ENCODE data around the gene PRDM8. TPM values are rescaled to one million over a fixed set of nuclear protein-coding genes. Genes with fewer than 3 reads are reported as not detected.

Gene PRDM8
- total and polyA plus RNA-seq, 2 experiments from 2014 or later: 1.7 to 4.4 TPM

DNA sequence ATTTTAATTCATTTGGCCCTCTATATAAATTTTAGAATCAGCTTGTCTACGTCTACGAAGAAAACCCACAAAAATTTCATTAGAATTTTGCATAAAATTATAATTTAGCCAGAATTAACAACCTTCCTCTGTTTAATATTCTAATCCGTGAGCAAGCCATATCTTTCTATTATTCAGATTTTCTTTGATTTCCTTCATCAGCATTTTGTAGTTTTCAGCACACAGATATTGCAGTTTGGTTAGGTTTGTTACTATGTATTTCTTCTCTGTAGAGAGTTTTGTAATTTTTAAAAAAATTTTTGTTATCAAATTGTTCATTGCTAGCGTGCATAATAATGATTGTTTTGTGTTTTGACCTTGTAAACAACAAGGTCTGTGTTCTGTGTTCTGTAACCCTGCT lies 34.9 kb upstream of the PRDM8 start:
- no peaks in the 10 kb centered on the region for H3K9me3 ChIP-seq (ENCODE audit: low read depth)
- no peak overlapping the region for H3K4me2 ChIP-seq (ENCODE audit: unreplicated experiment)
- DNase-seq: no peak
- no peaks in the 10 kb centered on the region for H3K27me3 ChIP-seq (replicated peaks; ENCODE audit: insufficient read depth)
- in situ Hi-C loops (cut with MboI): no loop called here
- H3K79me2 ChIP-seq (ENCODE audit: insufficient read depth): no peaks in the 10 kb centered on the region
- no peak overlapping the region for H2AFZ ChIP-seq
- no peaks in the 10 kb centered on the region for H3K36me3 ChIP-seq (ENCODE audit: low read depth)
- no peaks in the 10 kb centered on the region for H3F3A ChIP-seq (ENCODE audit: insufficient read depth)
- no peak overlapping the region for H3K4me3 ChIP-seq
- no peaks in the 10 kb centered on the region for H3K9me2 ChIP-seq (ENCODE audit: insufficient read depth)
- H3K27ac ChIP-seq: no peak overlapping the region
- H3K4me1 ChIP-seq (ENCODE audit: insufficient read depth): no peaks in the 10 kb centered on the region
- 55 to 64% methylated on average over 4 of the region's 4 CpGs for WGBS, 2 experiments (ENCODE audit: low coverage in 1 of 2, low lambda C conversion rate in 2 of 2, missing lambda C conversion rate in 2 of 2)
- TF ChIP-seq EZH2phosphoT487 (IDR thresholded peaks at IDR 0.05; ENCODE audit: insufficient read depth, low read depth) (no peak), EZH2 (IDR thresholded peaks at IDR 0.05; ENCODE audit: insufficient read depth, poor library complexity, severe bottlenecking) (no peak)
- H3K9ac ChIP-seq: no peak overlapping the region
- H4K20me1 ChIP-seq (ENCODE audit: insufficient read depth): no peaks in the 10 kb centered on the region

DNA sequence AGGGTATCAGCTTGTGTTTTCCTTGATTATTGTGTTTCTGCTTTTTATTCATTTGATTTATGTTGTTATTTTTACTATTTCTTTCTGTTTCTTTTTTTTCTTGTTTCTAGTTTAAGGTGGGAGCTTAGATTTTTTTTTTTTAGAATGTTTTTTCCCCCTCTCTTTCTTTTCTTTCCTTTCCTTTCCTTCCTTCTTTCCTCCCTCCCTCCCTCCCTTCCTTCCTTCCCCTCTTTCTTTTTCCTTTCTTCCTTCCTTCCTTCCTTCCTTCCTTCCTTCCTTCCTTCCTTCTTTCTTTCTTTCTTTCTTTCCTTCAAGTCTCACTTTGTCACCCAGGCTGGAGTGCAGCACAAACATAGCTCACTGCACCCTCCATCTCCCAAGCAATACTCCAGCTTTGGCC lies 31.4 kb upstream of the PRDM8 start:
- Histone ChIP-seq H3K9ac (no peak overlapping the region), H3K27ac (no peak overlapping the region), H3K9me3 (ENCODE audit: low read depth) (no peaks in the 10 kb centered on the region), H3F3A (ENCODE audit: insufficient read depth) (no peaks in the 10 kb centered on the region), H3K79me2 (ENCODE audit: insufficient read depth) (no peaks in the 10 kb centered on the region), H3K4me1 (ENCODE audit: insufficient read depth) (peaks cover 4% of the 10 kb centered on the region), H3K4me3 (no peak overlapping the region), H2AFZ (no peak overlapping the region), H3K27me3 (replicated peaks; ENCODE audit: insufficient read depth) (no peaks in the 10 kb centered on the region), H4K20me1 (ENCODE audit: insufficient read depth) (no peaks in the 10 kb centered on the region), H3K36me3 (ENCODE audit: low read depth) (no peaks in the 10 kb centered on the region), H3K9me2 (ENCODE audit: insufficient read depth) (no peaks in the 10 kb centered on the region), H3K4me2 (ENCODE audit: unreplicated experiment) (no peak overlapping the region)
- DNase-seq: no peak
- in situ Hi-C loops (cut with MboI): no loop called here
- no peak for TF ChIP-seq EZH2phosphoT487 (IDR thresholded peaks at IDR 0.05; ENCODE audit: insufficient read depth, low read depth)
- no peak for TF ChIP-seq EZH2 (IDR thresholded peaks at IDR 0.05; ENCODE audit: insufficient read depth, poor library complexity, severe bottlenecking)

DNA sequence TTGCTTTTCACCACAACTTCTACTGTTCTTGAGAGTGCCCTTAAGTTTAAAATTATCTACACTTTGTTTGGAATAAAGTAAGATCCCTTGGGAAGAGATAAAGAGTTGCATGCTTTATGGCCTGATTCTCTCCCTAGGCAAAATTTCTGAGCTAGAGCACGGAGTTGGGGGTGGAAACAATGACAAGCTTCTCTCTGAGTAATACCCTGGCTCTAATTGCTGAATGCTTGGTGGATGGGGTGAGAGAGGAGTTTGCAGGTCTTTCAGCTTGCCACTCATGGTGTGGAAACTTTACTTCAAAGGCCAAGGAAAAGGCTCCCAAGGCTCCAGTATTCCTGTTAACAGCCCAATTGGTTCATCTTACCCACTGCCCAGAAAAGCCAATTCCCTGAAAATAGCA lies 26.1 kb upstream of the PRDM8 start:
- DNase-seq: peak; percentile 92
- peak overlapping the region; percentile 71 for H3K4me2 ChIP-seq (ENCODE audit: unreplicated experiment)
- H3K79me2 ChIP-seq (ENCODE audit: insufficient read depth): no peaks in the 10 kb centered on the region

DNA sequence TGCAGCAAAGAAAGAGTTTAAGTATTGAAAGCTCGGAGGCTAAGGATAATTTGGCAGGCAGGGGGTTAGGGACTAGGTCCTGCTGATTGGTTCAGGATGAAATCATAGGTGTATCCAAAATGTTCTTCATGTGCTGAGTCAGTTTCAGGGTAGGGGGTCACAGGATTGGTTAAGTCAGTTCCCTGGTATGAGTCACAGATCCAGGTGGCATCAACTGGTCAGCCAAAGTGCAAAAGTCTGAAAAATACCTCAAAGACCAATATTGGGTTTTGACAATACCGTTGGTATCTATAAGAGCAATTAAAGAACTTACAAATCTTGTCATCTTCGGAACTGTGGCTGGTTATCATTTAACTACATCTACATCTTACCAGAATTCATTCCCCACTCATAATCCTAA lies 25.6 kb upstream of the PRDM8 start:
- no peaks in the 10 kb centered on the region for H3K9me2 ChIP-seq (ENCODE audit: insufficient read depth)
- H3K36me3 ChIP-seq (ENCODE audit: low read depth): no peaks in the 10 kb centered on the region
- H3K79me2 ChIP-seq (ENCODE audit: insufficient read depth): no peaks in the 10 kb centered on the region
- H4K20me1 ChIP-seq (ENCODE audit: insufficient read depth): no peaks in the 10 kb centered on the region
- no peak overlapping the region for H2AFZ ChIP-seq
- peak overlapping the region; percentile 71 for H3K4me2 ChIP-seq (ENCODE audit: unreplicated experiment)
- no peak overlapping the region for H3K4me3 ChIP-seq
- H3K27ac ChIP-seq: no peak overlapping the region; the same call in 1 of the 2 replicates
- peaks cover 31% of the 10 kb centered on the region for H3F3A ChIP-seq (ENCODE audit: insufficient read depth)
- no peak for TF ChIP-seq EZH2 (IDR thresholded peaks at IDR 0.05; ENCODE audit: insufficient read depth, poor library complexity, severe bottlenecking)
- TF ChIP-seq EZH2phosphoT487 (IDR thresholded peaks at IDR 0.05; ENCODE audit: insufficient read depth, low read depth): no peak
- no peak overlapping the region for H3K9ac ChIP-seq
- WGBS, 2 experiments (ENCODE audit: low coverage in 1 of 2, low lambda C conversion rate in 2 of 2, missing lambda C conversion rate in 2 of 2): 97 to 98% methylated on average over 3 of the region's 3 CpGs
- no peaks in the 10 kb centered on the region for H3K27me3 ChIP-seq (replicated peaks; ENCODE audit: insufficient read depth)
- H3K9me3 ChIP-seq (ENCODE audit: low read depth): no peaks in the 10 kb centered on the region
- peaks cover 43% of the 10 kb centered on the region for H3K4me1 ChIP-seq (ENCODE audit: insufficient read depth)
- in situ Hi-C loops (cut with MboI): no loop called here
- no peak for DNase-seq

More for the DNA sequence above, 26.1 kb upstream of the PRDM8 start:
- WGBS, 2 experiments (ENCODE audit: low coverage in 1 of 2, low lambda C conversion rate in 2 of 2, missing lambda C conversion rate in 2 of 2): 0% methylated on average over 1 of the region's 1 CpG
- no peaks in the 10 kb centered on the region for H3K9me3 ChIP-seq (ENCODE audit: low read depth)
- no peaks in the 10 kb centered on the region for H3K9me2 ChIP-seq (ENCODE audit: insufficient read depth)
- TF ChIP-seq EZH2 (IDR thresholded peaks at IDR 0.05; ENCODE audit: insufficient read depth, poor library complexity, severe bottlenecking) (no peak), EZH2phosphoT487 (IDR thresholded peaks at IDR 0.05; ENCODE audit: insufficient read depth, low read depth) (no peak)
- in situ Hi-C loops (cut with MboI): no loop called here
- H4K20me1 ChIP-seq (ENCODE audit: insufficient read depth): no peaks in the 10 kb centered on the region
- H3K4me3 ChIP-seq: peak overlapping the region; percentile 27; the same call in 1 of the 2 replicates
- H3K27me3 ChIP-seq (replicated peaks; ENCODE audit: insufficient read depth): no peaks in the 10 kb centered on the region
- H3K9ac ChIP-seq: no peak overlapping the region
- no peak overlapping the region for H2AFZ ChIP-seq
- peak overlapping the region; percentile 66 for H3K27ac ChIP-seq
- H3K4me1 ChIP-seq (ENCODE audit: insufficient read depth): peaks cover 43% of the 10 kb centered on the region
- no peaks in the 10 kb centered on the region for H3K36me3 ChIP-seq (ENCODE audit: low read depth)
- peaks cover 31% of the 10 kb centered on the region for H3F3A ChIP-seq (ENCODE audit: insufficient read depth)

DNA sequence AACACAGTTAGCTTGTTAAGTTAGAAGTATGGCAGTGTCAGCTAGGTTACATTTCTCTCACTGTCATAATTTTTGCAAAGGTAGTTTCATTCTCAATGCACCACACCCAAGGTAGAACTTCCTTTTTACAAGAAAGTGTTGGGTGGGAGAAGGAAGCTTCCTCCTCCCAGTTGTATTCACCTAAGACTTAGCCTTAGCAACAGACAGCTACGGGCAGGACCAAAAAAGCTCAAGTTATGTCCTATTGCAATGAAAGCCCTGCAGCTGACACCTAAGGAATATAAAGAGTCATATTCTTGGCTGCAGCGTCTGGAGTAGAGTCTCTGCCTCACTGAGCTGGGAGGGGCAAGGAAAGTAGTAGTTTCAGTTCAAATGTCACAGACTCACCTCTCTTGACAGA lies 25.1 kb upstream of the PRDM8 start:
- no peaks in the 10 kb centered on the region for H3K9me3 ChIP-seq (ENCODE audit: low read depth)
- H3K9ac ChIP-seq: no peak overlapping the region
- TF ChIP-seq EZH2 (IDR thresholded peaks at IDR 0.05; ENCODE audit: insufficient read depth, poor library complexity, severe bottlenecking) (no peak), EZH2phosphoT487 (IDR thresholded peaks at IDR 0.05; ENCODE audit: insufficient read depth, low read depth) (no peak)
- DNase-seq: peak; percentile 22
- H3K4me2 ChIP-seq (ENCODE audit: unreplicated experiment): no peak overlapping the region
- no peaks in the 10 kb centered on the region for H3K27me3 ChIP-seq (replicated peaks; ENCODE audit: insufficient read depth)
- H3F3A ChIP-seq (ENCODE audit: insufficient read depth): peaks cover 31% of the 10 kb centered on the region
- H2AFZ ChIP-seq: no peak overlapping the region
- 93 to 98% methylated on average over 2 of the region's 2 CpGs for WGBS, 2 experiments (ENCODE audit: low coverage in 1 of 2, low lambda C conversion rate in 2 of 2, missing lambda C conversion rate in 2 of 2)
- no peaks in the 10 kb centered on the region for H3K79me2 ChIP-seq (ENCODE audit: insufficient read depth)
- peaks cover 43% of the 10 kb centered on the region for H3K4me1 ChIP-seq (ENCODE audit: insufficient read depth)
- H3K36me3 ChIP-seq (ENCODE audit: low read depth): no peaks in the 10 kb centered on the region
- in situ Hi-C loops (cut with MboI): no loop called here
- H3K9me2 ChIP-seq (ENCODE audit: insufficient read depth): no peaks in the 10 kb centered on the region
- H3K27ac ChIP-seq: no peak overlapping the region
- H4K20me1 ChIP-seq (ENCODE audit: insufficient read depth): no peaks in the 10 kb centered on the region
- H3K4me3 ChIP-seq: no peak overlapping the region

All from GM23248 (cell line).